Stimulated activated CD8-positive, alpha-beta memory T cell treated with anti-CD3 and anti-CD28 coated beads, Interleukin-15, amount 100 ng/mL, for 48 hours (primary cell): ENCODE results near the gene ABTB2.

Source experiments
- DNase-seq, 2 donors: peaks; one replicate each; pipeline ENCODE4 v3.0.0-alpha.2; 2020; ENCODE audit warnings: low read depth in 2 of 2

Gene ABTB2

DNA sequence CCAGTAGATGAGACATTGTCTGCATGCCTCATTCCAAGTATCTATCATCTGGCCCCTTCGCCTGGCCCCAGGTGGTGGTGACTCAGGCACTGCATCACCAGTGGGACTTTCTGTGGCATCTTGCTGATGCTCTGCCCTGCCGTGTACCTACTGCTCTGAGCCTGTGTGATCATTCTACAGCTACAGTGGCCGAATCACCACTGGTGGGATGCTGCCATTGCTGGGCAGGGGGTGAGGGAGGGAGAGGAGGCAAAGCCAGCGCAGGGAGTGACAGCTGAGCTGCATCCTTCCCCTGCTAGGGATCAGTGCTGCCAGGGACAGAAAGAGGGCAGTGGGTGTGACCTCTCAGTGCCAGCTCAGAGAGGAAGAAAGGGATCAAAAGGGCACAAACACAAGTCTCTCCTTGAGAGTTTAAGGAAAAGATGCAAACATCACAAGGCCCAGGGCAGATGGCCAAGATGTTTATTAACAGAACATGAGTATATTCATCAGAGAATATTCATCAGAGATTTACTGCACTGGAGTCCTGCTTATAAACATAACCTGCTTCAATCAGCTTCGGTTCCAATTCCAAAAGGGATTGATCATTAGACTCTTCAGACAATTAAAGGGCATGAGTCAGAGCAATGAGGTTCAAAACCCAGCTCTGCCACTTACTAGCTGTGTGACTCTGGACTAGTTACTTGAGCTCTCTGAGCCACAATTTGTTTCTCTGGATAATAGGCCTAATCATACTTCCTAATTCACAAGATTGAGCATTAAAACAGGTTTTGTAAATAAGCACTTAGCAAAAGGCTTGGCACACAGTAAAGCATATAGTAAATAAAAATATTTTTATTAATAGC, 142.6 kb downstream of the ABTB2 start:
- DNase-seq: peak; percentile 76 to 84

DNA sequence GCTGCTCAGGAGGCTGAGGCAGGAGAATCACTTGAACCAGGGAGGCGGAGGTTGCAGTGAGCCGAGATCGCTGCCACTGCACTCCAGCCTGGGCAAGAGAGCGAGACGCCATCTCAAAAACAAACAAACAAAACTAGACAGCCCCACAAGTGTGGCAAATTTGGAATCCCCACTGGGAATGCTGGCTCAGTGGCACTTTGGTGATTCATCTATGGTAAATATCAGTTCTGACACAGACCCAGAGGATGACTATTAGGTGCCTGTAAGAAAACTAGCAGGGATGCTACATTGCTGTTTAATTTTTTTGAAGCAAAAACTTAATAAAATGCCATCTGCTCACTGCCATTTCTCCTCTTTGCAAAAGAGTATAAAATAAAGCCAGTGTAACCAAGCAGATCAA, 144.4 kb downstream of the ABTB2 start:
- DNase-seq: no peak

DNA sequence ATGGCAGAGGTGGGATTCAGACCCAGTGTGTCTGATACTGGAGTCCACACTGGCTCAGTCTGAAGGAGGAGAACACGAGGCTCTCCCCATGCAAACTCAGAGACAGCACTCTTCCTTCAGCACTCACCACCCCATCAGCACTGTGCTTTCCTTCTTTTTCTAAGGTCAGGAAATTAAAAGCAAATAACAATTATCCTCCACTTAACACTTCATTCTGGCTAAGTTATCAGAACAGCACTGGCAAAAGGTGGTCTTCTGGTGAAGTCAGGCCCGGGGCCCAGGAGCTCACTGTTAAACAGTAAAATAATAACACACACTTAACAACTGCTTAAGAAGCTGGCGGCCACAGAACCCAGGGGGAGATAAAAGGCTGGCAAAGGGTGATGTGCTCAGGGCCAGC, 145.2 kb downstream of the ABTB2 start:
- DNase-seq: no peak

DNA sequence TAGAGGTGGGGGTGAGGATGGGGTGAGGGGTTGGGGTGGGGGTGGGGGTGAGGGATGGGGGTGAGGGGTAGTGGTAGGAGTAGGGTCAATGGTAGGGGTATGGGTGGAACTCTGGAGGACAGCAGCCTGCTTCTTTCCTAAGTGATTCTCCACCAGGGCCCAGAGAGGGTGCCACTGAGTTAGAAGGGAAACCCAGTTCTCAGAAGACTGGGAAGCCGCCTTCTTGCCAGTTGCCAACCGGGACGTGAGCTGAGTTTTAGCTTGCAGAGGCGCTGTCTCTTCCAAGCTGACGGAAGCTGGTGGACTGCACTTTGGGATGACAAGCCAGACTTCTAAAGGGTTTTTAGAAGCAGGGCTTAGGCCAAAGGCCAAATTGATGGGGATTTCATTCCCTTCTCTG, 148.0 kb downstream of the ABTB2 start:
- DNase-seq: no peak

DNA sequence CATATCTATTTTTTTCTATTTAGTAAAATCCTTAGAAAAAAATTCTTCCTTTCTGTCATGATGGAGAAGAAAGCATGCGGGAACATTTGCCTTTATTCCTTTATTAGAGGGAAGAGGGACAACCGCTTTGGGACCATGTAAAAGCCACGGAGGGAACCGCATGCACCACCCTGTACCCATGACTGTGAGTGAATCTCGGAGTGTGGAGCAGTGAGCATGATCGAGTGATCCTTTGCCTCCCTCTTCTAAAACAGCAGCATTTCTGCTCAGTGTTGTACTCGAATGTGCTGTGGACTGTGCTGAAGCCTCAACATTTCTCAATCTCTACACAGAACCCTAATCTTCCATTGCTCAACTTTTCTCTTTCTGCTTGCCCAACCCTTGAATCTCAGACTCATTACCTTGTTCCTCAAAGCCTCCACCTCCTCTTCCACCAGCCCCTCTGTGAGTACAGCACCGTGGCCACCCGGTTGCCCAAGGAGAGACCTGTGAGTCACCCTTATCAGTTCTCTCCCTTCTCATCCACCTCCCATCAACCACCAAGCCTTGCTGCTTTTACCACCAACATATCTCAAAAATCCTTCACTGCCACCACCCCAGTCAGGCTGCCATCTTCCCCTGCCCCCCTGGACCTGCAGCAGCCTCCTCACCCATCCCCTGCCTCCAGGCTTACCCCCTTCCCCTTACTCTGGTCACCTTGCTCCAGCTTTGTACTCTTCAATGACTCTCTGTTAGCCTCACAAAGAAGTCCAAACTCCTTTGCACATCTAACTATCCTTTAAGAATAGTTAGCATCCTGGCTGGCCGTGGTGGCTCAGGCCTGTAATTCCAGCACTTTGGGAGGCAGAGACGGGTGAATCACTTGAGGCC, 149.3 kb downstream of the ABTB2 start:
- peak; percentile 27 to 42 for DNase-seq

DNA sequence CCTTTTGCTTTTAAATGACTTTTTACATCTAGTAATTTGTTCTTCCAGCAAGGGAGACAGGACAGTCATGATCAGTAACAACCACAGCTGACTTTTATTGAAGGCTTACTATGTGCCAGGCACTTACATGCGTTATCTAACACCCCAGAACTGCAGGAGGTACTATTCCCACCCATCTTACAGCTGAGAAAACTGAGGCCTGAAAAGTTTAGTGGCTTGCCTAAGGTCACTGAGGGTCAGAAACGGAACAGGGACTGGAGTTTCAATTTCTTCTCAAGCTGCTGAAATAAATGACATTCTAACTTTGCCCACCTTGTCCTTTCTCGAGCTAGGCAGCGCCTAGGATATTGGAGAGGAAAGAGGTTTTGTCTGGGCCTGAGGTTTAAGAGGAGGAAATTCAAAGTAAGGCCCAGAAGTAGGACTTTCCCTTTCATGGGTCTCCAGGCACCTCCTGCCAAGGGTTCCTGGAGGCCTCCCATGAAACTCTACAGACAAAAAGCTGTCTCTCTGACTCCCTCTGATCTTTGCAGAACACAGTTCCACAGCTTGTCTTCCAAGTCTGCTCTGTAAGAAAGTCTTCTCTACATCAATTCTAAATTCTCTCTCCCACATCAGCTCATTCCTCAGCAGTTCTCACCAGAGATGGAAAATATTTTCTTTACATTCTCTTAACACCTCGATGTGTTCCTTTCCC, 150.2 kb downstream of the ABTB2 start:
- no peak for DNase-seq

DNA sequence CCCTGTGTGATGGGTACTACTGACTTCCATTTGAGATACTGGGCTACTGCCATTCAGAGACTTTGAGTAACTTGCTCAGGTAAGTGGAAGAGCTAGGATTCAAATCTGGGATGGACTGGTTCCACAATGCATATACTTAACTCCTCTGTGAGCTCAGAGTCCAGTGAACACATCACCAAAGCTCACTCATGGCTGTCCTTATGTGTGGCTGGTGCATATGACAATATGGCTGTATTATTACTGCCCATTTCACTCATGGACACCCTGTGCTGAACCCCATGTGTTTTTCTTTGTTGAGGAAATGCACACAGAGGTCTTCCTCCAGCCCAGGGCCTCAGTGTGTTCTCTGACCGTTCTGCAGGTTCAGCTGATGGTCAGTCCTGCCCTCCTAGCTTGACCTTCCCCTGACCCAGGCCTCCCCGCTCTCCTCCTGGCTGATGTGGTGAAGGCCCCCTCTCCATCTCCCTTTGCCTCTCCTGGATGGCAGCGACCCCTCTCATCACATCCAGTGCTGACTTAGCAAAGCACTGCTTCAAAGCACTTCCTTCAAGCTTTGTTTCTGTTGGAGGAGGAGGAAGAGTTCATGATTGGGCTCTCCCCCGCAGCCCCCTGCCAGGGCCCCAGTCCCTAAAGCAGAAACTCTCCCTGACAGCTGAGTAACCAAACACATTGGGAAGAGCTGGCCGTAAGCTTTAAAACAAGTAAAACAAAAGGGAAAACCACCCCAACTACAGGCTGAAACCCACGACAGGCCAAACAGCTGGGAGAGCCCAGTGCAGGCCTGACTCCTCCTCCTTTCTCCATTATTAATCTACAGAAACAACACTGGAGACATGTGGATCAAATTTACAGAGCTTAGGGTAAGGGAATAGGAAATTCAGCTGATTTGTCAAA, 151.2 kb downstream of the ABTB2 start:
- DNase-seq: no peak

DNA sequence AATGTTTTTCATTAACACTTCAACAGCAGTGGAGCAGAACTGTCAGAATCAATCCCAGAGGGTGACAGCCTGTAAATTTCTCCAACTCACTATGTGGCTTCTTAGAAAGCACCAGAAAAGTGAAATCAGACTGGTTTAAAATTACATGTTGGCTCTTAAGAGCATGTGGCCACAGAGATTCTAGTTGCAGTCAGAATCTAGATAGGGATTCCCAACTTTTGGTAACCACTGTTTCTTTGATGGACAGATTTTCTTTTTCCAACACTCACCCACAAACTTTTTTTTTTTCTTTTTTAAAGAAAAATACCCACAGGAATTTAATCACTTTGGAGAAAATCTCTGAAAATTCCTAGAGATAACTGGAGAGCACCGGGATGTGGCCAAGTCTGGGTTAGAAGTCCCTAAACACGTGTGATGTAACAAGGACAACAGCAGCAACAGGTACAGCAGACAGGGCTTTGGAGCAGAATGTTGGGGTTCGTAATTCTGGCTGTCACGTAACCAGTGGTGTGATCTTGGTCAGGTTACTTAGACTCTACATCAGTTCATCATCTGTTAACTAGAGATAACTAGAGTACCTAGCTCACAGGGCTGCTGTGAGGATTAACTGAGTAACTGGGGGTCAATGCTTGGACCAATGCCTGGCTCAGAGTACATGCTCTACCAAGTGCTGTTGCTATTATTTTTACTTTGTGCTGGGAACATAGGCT, 152.3 kb downstream of the ABTB2 start:
- no peak for DNase-seq

DNA sequence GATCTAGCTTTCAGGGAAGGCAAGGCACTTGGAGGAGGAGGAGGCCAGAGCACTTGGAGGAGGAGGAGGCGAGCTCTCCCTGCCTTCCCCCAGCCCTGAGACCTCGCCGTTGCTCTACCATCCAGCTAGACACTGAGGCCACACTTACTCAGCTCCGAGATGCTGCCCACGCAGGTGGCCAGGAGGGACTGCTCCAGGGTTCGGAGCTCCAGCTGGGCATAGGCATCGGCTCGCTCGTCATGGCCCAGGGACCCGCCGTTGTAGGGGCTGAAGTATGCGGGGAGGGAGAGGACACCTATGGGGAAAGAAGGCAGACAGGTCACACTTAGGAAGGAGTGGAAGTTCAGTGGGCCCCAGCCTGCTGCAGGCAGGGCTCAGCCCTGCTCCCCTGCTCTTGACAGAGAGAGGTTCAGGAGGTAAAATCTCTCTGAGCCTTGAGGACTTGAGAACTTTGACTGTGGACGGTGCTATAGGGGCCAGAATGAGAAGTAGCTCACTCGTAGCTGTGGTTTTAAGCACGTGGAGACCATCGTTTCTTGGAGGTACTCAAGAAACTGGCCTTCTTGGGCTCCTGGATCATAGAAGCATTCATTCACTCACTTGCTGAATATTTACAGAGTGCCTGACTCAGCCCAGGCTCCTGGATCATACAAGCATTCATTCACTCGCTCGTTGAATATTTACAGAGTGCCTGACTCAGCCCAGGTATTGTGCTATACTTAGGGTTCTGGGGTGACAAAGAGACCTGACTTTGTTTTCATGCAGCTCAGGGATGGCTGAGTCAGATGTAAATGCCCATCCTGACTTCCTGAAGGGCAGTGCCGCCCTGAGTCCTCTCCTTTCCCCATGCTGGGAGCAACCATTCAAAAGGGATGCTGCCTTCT, 153.2 kb downstream of the ABTB2 start:
- no peak for DNase-seq

DNA sequence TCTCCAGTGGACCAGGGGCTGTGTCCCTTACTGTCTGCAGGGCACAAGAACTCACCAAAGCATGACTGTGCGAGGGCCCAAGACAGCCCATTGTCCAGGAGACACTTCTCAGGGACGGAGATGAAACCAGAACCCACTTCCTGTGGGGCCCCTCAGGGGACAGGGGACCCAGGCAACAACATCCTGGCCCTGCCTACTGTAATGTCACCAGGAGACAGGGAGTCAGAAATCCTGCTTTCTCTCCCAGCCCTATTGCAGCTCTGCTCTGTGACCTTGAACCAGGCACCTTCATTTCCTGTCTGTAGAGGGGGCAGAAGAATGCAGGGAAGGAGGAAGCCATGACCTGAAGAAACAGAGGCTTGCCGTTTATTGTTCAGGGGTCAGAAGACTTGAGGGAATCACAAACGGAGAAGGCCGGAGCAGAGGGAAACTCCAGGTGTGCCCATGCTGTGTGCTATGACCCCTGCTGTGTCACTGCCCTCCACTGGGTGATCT, 154.4 kb downstream of the ABTB2 start:
- no peak for DNase-seq

DNA sequence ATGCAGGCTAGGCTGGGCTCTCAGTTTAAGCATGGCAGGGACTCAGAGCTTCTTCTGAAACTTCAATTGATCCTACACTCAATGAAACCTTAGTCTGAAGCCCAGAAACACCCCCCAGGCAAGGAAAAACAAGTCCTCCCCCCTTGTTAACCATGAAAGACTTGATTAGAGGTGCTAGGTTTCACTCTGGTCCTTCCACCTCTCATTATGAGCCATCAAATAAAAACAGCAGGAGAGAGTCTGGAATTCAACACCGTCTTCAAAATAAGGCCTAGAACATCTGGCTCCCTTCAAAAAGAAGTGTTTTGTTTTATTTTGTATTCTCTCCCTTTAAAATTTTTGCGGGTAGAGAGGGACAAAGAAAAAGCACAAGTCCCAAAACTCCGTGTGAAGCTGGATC, 156.7 kb downstream of the ABTB2 start:
- DNase-seq: no peak

DNA sequence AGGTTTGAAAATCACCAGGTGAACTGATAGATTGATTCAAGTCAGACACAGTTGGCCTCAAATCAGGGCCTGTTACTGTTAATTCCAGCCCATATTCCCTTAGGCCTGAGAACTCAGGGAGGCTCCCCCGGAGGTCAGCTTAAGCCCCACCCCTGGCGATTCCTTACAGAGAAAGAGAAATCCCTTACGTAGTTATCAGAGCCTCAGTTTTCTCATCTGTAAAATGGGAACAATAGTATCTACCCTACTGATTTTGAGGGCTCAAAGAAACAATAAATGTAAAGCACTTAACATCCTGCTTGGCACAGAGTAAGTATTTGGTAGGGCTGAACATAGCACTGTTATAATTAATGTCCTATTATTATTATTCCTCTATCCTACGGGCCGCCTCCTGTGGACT, 158.3 kb downstream of the ABTB2 start:
- no peak for DNase-seq

DNA sequence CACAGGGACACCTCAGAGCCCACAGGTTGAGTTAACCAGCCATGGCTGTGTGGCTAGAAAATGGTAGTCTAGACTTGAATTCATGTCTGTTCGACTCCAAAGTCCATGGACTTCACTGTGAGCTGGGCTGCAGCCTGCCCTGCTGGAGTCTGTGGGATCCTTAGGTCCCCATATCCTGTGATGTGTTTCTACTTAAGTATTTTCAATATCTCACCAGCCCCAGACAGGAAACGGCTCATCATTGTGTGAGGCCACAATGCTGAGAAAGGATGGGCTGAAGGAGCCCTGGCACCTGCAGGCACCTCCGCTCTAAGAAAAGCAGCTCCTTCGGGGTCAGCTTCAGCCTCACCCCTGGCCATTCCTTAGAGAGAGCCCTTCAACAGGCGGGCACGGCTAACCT, 159.3 kb downstream of the ABTB2 start:
- no peak for DNase-seq

DNA sequence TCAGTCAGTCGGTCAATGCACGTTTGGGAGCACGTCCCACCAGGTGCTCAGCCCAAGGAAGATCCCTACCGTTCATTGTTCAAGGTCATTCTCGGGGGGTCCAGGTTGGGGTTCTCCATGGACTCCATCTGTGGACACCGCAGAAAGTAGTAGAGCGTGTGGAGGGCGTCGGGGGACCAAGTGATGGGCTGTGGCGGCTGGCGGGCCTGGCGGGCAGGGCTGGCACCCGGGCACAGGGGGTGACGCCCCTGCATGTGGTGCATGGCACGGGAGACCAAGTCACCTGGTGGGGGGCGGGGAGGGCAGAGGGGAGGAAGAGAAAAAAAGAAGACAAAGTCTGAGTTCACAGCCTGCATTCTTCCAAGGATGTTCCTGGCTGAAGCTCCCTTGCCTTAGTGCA, 160.6 kb downstream of the ABTB2 start:
- no peak for DNase-seq

DNA sequence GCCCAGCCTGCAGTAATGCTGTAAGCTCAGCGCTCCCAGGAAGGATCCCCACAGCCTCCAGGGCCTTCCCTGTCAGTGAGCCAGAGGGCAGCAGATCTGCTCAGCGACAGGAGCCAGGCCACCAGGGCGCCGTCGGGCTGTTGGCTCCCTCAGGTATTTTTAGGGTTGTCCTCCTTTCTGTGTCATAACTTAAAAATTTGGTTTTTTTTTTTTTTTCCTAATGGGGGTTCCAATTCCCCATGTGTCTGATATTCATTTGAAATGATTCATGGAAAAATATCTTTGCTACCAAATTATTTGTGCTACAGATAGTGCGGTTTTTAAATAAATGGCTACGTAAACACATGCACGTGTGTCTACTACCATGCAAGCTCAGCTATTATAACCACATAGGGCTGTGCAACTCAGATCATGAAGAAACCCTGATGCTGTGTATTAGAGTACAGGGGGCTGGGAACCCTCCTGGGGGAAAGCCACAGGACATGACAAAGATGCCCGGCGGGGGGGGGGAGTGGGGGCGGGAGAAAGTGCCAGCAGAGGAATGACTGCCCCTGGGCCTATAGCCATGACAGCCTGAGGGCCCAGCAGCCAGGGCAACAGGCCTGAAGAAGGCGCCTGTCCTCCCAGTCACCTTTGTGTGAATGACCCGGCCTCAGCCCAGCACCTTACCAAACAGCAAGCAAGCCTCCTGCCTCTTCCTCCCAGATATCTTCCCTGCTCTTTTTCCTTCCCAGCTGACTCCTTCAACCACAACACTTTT, 163.1 kb downstream of the ABTB2 start:
- DNase-seq: no peak

DNA sequence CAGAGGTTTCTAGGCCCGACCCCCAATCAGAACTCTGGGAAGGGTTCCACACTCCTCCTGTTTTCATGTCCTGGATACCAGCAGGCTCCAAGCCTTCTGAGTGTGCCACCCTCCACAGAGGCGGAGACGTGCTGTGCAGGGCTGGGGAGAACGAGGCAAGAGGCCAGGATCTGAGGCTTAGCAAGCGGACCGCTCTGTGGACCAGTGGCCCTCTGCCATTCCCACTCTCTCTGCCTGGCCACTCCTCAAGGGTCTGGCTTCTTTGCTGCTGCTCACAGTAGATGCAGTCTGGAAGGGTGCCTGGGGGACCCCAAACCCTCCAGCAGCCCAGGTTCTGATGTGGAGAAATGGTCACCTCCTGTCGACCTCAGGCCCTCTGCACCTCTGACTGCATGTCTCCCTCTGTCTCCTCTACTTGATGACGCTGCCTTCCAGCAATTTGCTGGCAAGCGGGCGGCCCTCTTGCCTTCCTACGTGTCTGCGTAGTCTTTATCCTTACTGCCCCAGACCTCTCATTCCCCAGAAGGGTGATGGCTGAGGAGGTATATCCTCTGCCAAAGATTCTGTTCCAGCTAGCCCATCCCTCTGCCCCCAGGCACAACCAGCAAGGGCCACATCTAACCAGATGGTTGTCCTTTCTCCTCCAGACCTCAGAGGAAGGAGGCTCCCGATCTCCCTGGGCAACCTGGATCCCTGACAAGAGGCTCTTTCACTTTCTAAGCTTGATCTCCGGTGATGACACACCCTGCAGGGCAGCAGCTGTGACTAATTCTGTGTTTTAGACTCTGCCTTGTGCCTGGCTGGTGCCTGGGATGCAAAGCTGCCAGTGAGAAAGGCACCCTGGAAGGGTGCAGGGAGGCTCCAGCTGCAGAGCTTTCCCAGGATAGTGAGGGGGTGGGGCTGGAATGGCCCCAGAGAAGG, 165.1 kb downstream of the ABTB2 start:
- DNase-seq: no peak

DNA sequence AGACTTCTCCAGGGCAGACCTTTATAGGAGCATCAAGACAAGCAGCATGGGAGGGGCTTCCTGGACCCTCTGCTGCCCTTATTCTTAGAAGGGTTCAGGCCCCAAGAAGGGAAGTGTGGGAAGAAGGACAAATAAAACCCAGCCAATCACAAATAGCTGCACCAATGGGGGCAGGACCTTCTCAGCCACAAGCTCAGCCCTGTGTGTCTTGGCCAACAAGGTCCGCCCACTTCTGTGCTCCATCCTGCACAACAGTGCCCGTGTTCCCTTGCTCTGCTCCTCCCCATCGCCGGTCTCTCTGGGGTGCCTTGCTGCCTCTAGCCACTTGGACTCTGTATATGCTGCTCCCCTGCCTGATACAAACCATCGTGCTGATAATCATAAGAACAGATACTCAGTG, 166.2 kb downstream of the ABTB2 start:
- no peak for DNase-seq
